Naive thymus-derived CD4-positive, alpha-beta T cell (primary cell): ENCODE data around the gene ING2. TPM values are rescaled to one million over a fixed set of nuclear protein-coding genes. Genes with fewer than 3 reads are reported as not detected.

Experiments used
- ATAC-seq: fragments of 150-1000 bp; cut with Tn5 transposase; 2 replicates; pipeline ENCODE4 v1.10.0; 2021; ENCODE audit warnings: mild to moderate bottlenecking, moderate library complexity
- CTCF ChIA-PET: fragments of 350-600 bp; sonication (Branson Sonifier 250); formaldehyde crosslinking; loops from one replicate; lab custom pipeline; 2021; ENCODE audit warnings: antibody characterized with exemption; lab: Charles Lee
- POLR2A ChIA-PET: fragments of 350-600 bp; sonication (Branson Sonifier 250); formaldehyde crosslinking; loops from one replicate; lab custom pipeline; 2021; ENCODE audit warnings: antibody characterized with exemption, inconsistent platforms; lab: Charles Lee
- DNase-seq, 9 donors: peaks; one replicate each; pipeline versions ENCODE4 v3.0.0 to v3.0.0-alpha.2; 2020 to 2022; ENCODE audit warnings: mixed read lengths in 1 of 9
- H3K27ac ChIP-seq: one replicate; pipeline ENCODE4 v1.7.0; 2013; ENCODE audit warnings: mild to moderate bottlenecking, low read depth, low read length, moderate library complexity
- H3K27me3 ChIP-seq, 2 donors: one replicate each; pipeline ENCODE4 v1.7.0; 2013; ENCODE audit warnings: low read length in 2 of 2, mild to moderate bottlenecking in 2 of 2, moderate library complexity in 2 of 2; ENCODE audit not compliant: control insufficient read depth in 2 of 2, insufficient read depth in 2 of 2
- H3K36me3 ChIP-seq, 3 experiments: 1 replicate in 2 of 3; 2 replicates in 1 of 3; pipeline ENCODE4 v1.7.0; 2013; ENCODE audit warnings: low read length in 3 of 3, mild to moderate bottlenecking in 3 of 3, moderate library complexity in 1 of 3; ENCODE audit not compliant: insufficient read depth in 3 of 3, control insufficient read depth in 2 of 3
- H3K4me1 ChIP-seq, 2 donors: one replicate each; pipeline ENCODE4 v1.7.0; 2013; ENCODE audit warnings: low read length in 2 of 2, mild to moderate bottlenecking in 2 of 2, moderate library complexity in 1 of 2; ENCODE audit not compliant: control insufficient read depth in 2 of 2, insufficient read depth in 2 of 2
- H3K4me3 ChIP-seq: 2 replicates; pipeline ENCODE4 v1.7.0; 2013; ENCODE audit warnings: mild to moderate bottlenecking, low read length
- H3K9me3 ChIP-seq, 3 experiments: 1 replicate in 2 of 3; 2 replicates in 1 of 3; pipeline ENCODE4 v1.7.0; 2013; ENCODE audit warnings: low read length in 3 of 3; ENCODE audit not compliant: control insufficient read depth in 2 of 3
- H3K27ac Mint-ChIP-seq, 9 donors: one replicate each; pipeline ENCODE4 v1.8.0; 2020 to 2022; ENCODE audit warnings: mixed read lengths in 9 of 9, mild to moderate bottlenecking in 8 of 9, moderate library complexity in 5 of 9, inconsistent platforms in 2 of 9
- H3K27me3 Mint-ChIP-seq, 5 donors: one replicate each; pipeline ENCODE4 v1.8.0; 2021 to 2022; ENCODE audit warnings: mixed read lengths in 5 of 5, mild to moderate bottlenecking in 1 of 5
- H3K36me3 Mint-ChIP-seq, 5 donors: one replicate each; pipeline ENCODE4 v1.8.0; 2020 to 2022; ENCODE audit warnings: mixed read lengths in 5 of 5, mild to moderate bottlenecking in 3 of 5, inconsistent platforms in 1 of 5
- H3K4me1 Mint-ChIP-seq, 7 donors: one replicate each; pipeline ENCODE4 v1.8.0; 2020 to 2022; ENCODE audit warnings: mixed read lengths in 7 of 7, mild to moderate bottlenecking in 3 of 7, inconsistent platforms in 1 of 7
- H3K4me3 Mint-ChIP-seq, 10 donors: one replicate each; pipeline ENCODE4 v1.8.0; 2020 to 2022; ENCODE audit warnings: mild to moderate bottlenecking in 10 of 10, mixed read lengths in 10 of 10, moderate library complexity in 6 of 10, inconsistent platforms in 2 of 10
- H3K9me3 Mint-ChIP-seq, 11 donors: one replicate each; pipeline ENCODE4 v1.8.0; 2020 to 2022; ENCODE audit warnings: mixed read lengths in 11 of 11, mild to moderate bottlenecking in 4 of 11, inconsistent platforms in 1 of 11, moderate library complexity in 1 of 11
- intact Hi-C, 2 donors: fragments of 100-400 bp; cut with micrococcal nuclease; formaldehyde crosslinking; loops; one replicate each; pipeline ENCODE4 v1.15.1; 2023
- polyA plus RNA-seq, 2 donors: library from polyadenylated mRNA; unstranded; fragments of 300-500 nt; fragmentation: Illumina TruSeq; gene quantifications; one replicate each; pipeline ENCODE4 v1.2.3, GENCODE V29; 2021
- total RNA-seq, 6 experiments: library from RNA in 5 of 6; stranded (reverse) in 5 of 6; gene quantifications; 1 replicate in 5 of 6; 2 replicates in 1 of 6; pipeline ENCODE4 v1.2.3 and lab custom pipeline; 2021 to 2026

Gene ING2
- total and polyA plus RNA-seq, 7 experiments from 2014 or later, result 9.6 to 16.7 (median 11.2) TPM

GRCh38 chr4:183517194-183517593 lies 12.3 kb downstream of the ING2 start:
- ATAC-seq (no peak), DNase-seq (no peak)
- Mint-ChIP-seq H3K36me3 (peaks cover 0 to 7% (median 0%) of the 10 kb centered on the region in 5 donors), H3K27ac (peak overlapping the region in 1 of 9 donors; percentile 44), H3K27me3 (peaks cover 0 to 4% (median 0%) of the 10 kb centered on the region in 5 donors), H3K4me3 (no peak overlapping the region), H3K4me1 (peaks cover 0 to 5% (median 0%) of the 10 kb centered on the region in 7 donors), H3K9me3 (no peaks in the 10 kb centered on the region)
- ChIA-PET CTCF (no interaction called here), POLR2A (interaction anchor here (0.6 kb wide), 1 partner anchor 58 kb away, joined by 3 read pairs; no protein-coding TSS in a partner anchor)
- H3K27me3 ChIP-seq, result no peaks in the 10 kb centered on the region
- no peaks in the 10 kb centered on the region for H3K4me1 ChIP-seq
- no peak overlapping the region for H3K4me3 ChIP-seq
- H3K36me3 ChIP-seq, result no peaks in the 10 kb centered on the region
- no peak overlapping the region for H3K27ac ChIP-seq
- intact Hi-C loops, result no loop called here
- H3K9me3 ChIP-seq, result no peaks in the 10 kb centered on the region

GRCh38 chr4:183517781-183518180 lies 12.9 kb downstream of the ING2 start:
- H3K4me1 ChIP-seq, result no peaks in the 10 kb centered on the region
- CTCF ChIA-PET, result no interaction called here
- ATAC-seq (no peak), DNase-seq (no peak)
- no peak overlapping the region for H3K4me3 ChIP-seq
- no peaks in the 10 kb centered on the region for H3K36me3 ChIP-seq
- peaks cover 0 to 6% (median 2%) of the 10 kb centered on the region in 5 donors for H3K27me3 Mint-ChIP-seq
- POLR2A ChIA-PET, result no interaction called here
- no peak overlapping the region for H3K27ac Mint-ChIP-seq
- H3K4me1 Mint-ChIP-seq, result peaks cover 0 to 5% (median 0%) of the 10 kb centered on the region in 7 donors
- no peaks in the 10 kb centered on the region for H3K9me3 Mint-ChIP-seq
- intact Hi-C loops, result no loop called here
- H3K9me3 ChIP-seq, result no peaks in the 10 kb centered on the region
- peaks cover 0 to 7% (median 0%) of the 10 kb centered on the region in 5 donors for H3K36me3 Mint-ChIP-seq
- H3K27me3 ChIP-seq, result no peaks in the 10 kb centered on the region
- no peak overlapping the region for H3K27ac ChIP-seq
- no peak overlapping the region for H3K4me3 Mint-ChIP-seq

- ChIA-PET CTCF (no interaction called here), POLR2A (no interaction called here)
- Mint-ChIP-seq H3K27me3 (peaks cover 5 to 31% (median 18%) of the 10 kb centered on the region in 5 donors), H3K36me3 (peaks cover 0 to 6% (median 4%) of the 10 kb centered on the region in 5 donors), H3K9me3 (peaks cover 0 to 4% (median 0%) of the 10 kb centered on the region in 11 donors), H3K27ac (no peak overlapping the region), H3K4me3 (no peak overlapping the region), H3K4me1 (no peaks in the 10 kb centered on the region)
- no peak for ATAC-seq
- no peak overlapping the region for H3K27ac ChIP-seq
- no peaks in the 10 kb centered on the region for H3K9me3 ChIP-seq
- intact Hi-C loops, result no loop called here
- no peaks in the 10 kb centered on the region for H3K36me3 ChIP-seq
- H3K27me3 ChIP-seq, result no peaks in the 10 kb centered on the region
- DNase-seq, result no peak
- no peaks in the 10 kb centered on the region for H3K4me1 ChIP-seq
- no peak overlapping the region for H3K4me3 ChIP-seq
These were observed 18.0 kb downstream of the ING2 start for GRCh38 chr4:183522821-183523220.

- Mint-ChIP-seq H3K27ac (no peak overlapping the region), H3K27me3 (peaks cover 10 to 37% (median 33%) of the 10 kb centered on the region in 5 donors), H3K4me1 (no peaks in the 10 kb centered on the region), H3K4me3 (no peak overlapping the region), H3K36me3 (peaks cover 0 to 7% (median 5%) of the 10 kb centered on the region in 5 donors), H3K9me3 (peaks cover 0 to 4% (median 0%) of the 10 kb centered on the region in 11 donors)
- H3K36me3 ChIP-seq, result no peaks in the 10 kb centered on the region
- DNase-seq (no peak), ATAC-seq (no peak)
- no peak overlapping the region for H3K27ac ChIP-seq
- POLR2A ChIA-PET, result no interaction called here
- H3K4me3 ChIP-seq, result no peak overlapping the region
- no peaks in the 10 kb centered on the region for H3K4me1 ChIP-seq
- H3K9me3 ChIP-seq, result no peaks in the 10 kb centered on the region
- no peaks in the 10 kb centered on the region for H3K27me3 ChIP-seq
- intact Hi-C loops, result no loop called here
- CTCF ChIA-PET, result no interaction called here
These were observed 22.5 kb downstream of the ING2 start for GRCh38 chr4:183527326-183527725.

- H3K27me3 ChIP-seq, result no peaks in the 10 kb centered on the region
- Mint-ChIP-seq H3K27me3 (peaks cover 4 to 27% (median 11%) of the 10 kb centered on the region in 5 donors), H3K4me1 (no peaks in the 10 kb centered on the region), H3K27ac (no peak overlapping the region), H3K36me3 (peaks cover 0 to 3% (median 0%) of the 10 kb centered on the region in 5 donors), H3K9me3 (peaks cover 0 to 2% (median 0%) of the 10 kb centered on the region in 11 donors), H3K4me3 (no peak overlapping the region)
- POLR2A ChIA-PET, result no interaction called here
- CTCF ChIA-PET, result no interaction called here
- H3K27ac ChIP-seq, result no peak overlapping the region
- intact Hi-C loops, result no loop called here
- no peak for DNase-seq
- no peaks in the 10 kb centered on the region for H3K36me3 ChIP-seq
- no peaks in the 10 kb centered on the region for H3K9me3 ChIP-seq
- no peak for ATAC-seq
- no peak overlapping the region for H3K4me3 ChIP-seq
- H3K4me1 ChIP-seq, result no peaks in the 10 kb centered on the region
These were observed 28.0 kb downstream of the ING2 start for GRCh38 chr4:183532821-183533220.

GRCh38 chr4:183533698-183534097 lies 28.8 kb downstream of the ING2 start:
- intact Hi-C loops, result no loop called here

GRCh38 chr4:183540410-183541009 lies 35.7 kb downstream of the ING2 start:
- Mint-ChIP-seq H3K36me3 (peaks cover 0 to 7% (median 5%) of the 10 kb centered on the region in 5 donors), H3K9me3 (peaks cover 0 to 19% (median 8%) of the 10 kb centered on the region in 11 donors), H3K27ac (no peak overlapping the region), H3K4me1 (no peaks in the 10 kb centered on the region), H3K4me3 (no peak overlapping the region), H3K27me3 (peaks cover 0 to 25% (median 12%) of the 10 kb centered on the region in 5 donors)
- Histone ChIP-seq H3K4me1 (no peaks in the 10 kb centered on the region), H3K9me3 (no peaks in the 10 kb centered on the region), H3K27me3 (no peaks in the 10 kb centered on the region), H3K27ac (no peak overlapping the region), H3K36me3 (no peaks in the 10 kb centered on the region), H3K4me3 (no peak overlapping the region)
- no peak for DNase-seq
- no peak for ATAC-seq
- intact Hi-C loops, result no loop called here
- CTCF ChIA-PET, result no interaction called here
- POLR2A ChIA-PET, result interaction anchor here (1.0 kb wide), 1 partner anchor 49 kb away, joined by 3 read pairs; no protein-coding TSS in a partner anchor

More at GRCh38 chr4:183533698-183534097, 28.8 kb downstream of the ING2 start:
- Histone ChIP-seq H3K27me3 (no peaks in the 10 kb centered on the region), H3K4me1 (no peaks in the 10 kb centered on the region), H3K4me3 (no peak overlapping the region), H3K36me3 (no peaks in the 10 kb centered on the region), H3K9me3 (no peaks in the 10 kb centered on the region), H3K27ac (no peak overlapping the region)
- ATAC-seq (no peak), DNase-seq (no peak)
- ChIA-PET CTCF (no interaction called here), POLR2A (no interaction called here)
- H3K4me1 Mint-ChIP-seq, result no peaks in the 10 kb centered on the region
- no peak overlapping the region for H3K4me3 Mint-ChIP-seq
- H3K9me3 Mint-ChIP-seq, result peaks cover 0 to 2% (median 0%) of the 10 kb centered on the region in 11 donors
- no peak overlapping the region for H3K27ac Mint-ChIP-seq
- peaks cover 8 to 27% (median 15%) of the 10 kb centered on the region in 5 donors for H3K27me3 Mint-ChIP-seq
- peaks cover 0 to 3% (median 0%) of the 10 kb centered on the region in 5 donors for H3K36me3 Mint-ChIP-seq
